ENCODE measurements around the gene SIM1. TPM values are rescaled to one million over a fixed set of nuclear protein-coding genes. Genes with fewer than 3 reads are reported as not detected.

Gene SIM1
- total RNA-seq, 1 experiment from 2014 or later: not detected

DNA sequence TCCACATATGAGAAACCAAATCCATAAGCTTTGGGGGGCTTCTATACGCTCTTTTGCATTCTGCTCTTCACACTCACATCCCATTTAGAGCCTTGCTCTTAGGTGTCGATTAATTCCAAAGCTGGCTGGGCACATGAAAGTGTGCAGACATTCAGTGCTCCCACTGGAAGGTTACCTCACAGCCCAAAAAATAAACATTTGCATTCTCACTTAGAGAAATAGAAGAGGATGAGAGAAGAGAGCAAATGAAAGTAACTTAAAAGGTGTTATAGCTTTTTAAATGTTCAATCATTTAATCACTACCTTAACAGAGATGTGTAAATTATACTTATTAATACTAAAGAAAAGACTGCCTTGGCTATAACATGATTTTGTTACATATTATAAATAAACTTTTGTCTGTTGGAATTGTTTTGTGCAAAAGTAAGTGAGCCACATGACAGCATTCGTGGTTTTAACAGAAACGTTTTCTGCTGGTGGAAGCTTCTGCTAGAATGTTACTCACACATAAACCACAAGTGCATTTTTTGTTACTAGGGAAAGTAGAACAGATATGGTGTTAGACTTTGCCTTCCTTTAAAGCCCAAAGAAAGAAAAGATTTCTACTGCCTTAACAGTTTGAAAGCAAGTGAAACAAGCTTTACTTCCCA, 116.7 kb downstream of the SIM1 start:
- H3K9me3 ChIP-seq (ENCODE audit: control insufficient read depth, insufficient read depth, low read depth, low read length): no peaks in the 10 kb centered on the region
- no TSS peak for BruUV-seq (replicated peaks)
- POLR2A ChIA-PET: no interaction called here
- intact Hi-C loops (cut with micrococcal nuclease; ENCODE audit: unreplicated experiment) (no loop called here), in situ Hi-C loops (cut with HindIII; ENCODE audit: low pct_unique_long_range_greater_than_20kb, low sequenced_read_pairs) (no loop called here)
- no peak overlapping the region for H3K4me3 ChIP-seq (ENCODE audit: low read depth in 2 of 2, low read length in 2 of 2)
- H3K4me1 ChIP-seq (ENCODE audit: control insufficient read depth, insufficient read depth, low read length): no peaks in the 10 kb centered on the region
- ATAC-seq (no peak), DNase-seq (ENCODE audit: low read depth, low spot score) (no peak)
- no peaks in the 10 kb centered on the region for H3K36me3 ChIP-seq (ENCODE audit: control insufficient read depth, insufficient read depth, low read length)
- H3K27ac ChIP-seq (ENCODE audit: low read length): no peak overlapping the region
- H3K27me3 ChIP-seq (ENCODE audit: control insufficient read depth, insufficient read depth, low read length): no peaks in the 10 kb centered on the region
- TF ChIP-seq, protein P1, sequence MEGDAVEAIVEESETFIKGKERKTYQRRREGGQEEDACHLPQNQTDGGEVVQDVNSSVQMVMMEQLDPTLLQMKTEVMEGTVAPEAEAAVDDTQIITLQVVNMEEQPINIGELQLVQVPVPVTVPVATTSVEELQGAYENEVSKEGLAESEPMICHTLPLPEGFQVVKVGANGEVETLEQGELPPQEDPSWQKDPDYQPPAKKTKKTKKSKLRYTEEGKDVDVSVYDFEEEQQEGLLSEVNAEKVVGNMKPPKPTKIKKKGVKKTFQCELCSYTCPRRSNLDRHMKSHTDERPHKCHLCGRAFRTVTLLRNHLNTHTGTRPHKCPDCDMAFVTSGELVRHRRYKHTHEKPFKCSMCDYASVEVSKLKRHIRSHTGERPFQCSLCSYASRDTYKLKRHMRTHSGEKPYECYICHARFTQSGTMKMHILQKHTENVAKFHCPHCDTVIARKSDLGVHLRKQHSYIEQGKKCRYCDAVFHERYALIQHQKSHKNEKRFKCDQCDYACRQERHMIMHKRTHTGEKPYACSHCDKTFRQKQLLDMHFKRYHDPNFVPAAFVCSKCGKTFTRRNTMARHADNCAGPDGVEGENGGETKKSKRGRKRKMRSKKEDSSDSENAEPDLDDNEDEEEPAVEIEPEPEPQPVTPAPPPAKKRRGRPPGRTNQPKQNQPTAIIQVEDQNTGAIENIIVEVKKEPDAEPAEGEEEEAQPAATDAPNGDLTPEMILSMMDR (IDR thresholded peaks at IDR 0.05): no peak
- TF ChIP-seq SIN3A (IDR thresholded peaks at IDR 0.05; ENCODE audit: borderline replicate concordance, insufficient read depth, low read depth, low read length) (no peak), POLR2AphosphoS5 (IDR thresholded peaks at IDR 0.05; ENCODE audit: low read depth, low read length) (no peak), TCF7L2 (IDR thresholded peaks at IDR 0.05; ENCODE audit: low read depth, low read length) (no peak)
- TF ChIP-seq, protein P2, sequence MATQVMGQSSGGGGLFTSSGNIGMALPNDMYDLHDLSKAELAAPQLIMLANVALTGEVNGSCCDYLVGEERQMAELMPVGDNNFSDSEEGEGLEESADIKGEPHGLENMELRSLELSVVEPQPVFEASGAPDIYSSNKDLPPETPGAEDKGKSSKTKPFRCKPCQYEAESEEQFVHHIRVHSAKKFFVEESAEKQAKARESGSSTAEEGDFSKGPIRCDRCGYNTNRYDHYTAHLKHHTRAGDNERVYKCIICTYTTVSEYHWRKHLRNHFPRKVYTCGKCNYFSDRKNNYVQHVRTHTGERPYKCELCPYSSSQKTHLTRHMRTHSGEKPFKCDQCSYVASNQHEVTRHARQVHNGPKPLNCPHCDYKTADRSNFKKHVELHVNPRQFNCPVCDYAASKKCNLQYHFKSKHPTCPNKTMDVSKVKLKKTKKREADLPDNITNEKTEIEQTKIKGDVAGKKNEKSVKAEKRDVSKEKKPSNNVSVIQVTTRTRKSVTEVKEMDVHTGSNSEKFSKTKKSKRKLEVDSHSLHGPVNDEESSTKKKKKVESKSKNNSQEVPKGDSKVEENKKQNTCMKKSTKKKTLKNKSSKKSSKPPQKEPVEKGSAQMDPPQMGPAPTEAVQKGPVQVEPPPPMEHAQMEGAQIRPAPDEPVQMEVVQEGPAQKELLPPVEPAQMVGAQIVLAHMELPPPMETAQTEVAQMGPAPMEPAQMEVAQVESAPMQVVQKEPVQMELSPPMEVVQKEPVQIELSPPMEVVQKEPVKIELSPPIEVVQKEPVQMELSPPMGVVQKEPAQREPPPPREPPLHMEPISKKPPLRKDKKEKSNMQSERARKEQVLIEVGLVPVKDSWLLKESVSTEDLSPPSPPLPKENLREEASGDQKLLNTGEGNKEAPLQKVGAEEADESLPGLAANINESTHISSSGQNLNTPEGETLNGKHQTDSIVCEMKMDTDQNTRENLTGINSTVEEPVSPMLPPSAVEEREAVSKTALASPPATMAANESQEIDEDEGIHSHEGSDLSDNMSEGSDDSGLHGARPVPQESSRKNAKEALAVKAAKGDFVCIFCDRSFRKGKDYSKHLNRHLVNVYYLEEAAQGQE (IDR thresholded peaks at IDR 0.05; ENCODE audit: insufficient read depth in 1 of 2, low read depth in 2 of 2, low read length in 1 of 2): no peak
- CTCF ChIA-PET: no interaction called here

DNA sequence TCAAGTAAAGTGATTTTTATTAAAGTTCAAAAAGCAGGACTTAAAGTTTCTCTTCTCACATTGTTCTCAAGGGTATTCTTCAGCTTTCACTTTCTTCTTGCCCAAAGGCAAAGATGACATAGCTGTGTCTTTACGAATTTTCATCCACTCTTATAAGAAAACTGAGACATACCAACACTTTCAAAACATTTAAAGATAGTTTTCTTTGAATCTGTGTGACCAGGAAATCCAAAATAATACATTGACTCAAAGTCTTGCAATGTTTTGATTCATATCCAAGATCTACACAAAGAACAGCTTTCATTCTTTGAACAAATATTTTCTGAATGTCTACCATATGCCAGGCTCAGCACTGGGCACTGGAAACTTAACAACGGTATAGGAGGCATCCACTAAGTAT, 117.9 kb downstream of the SIM1 start:
- TF ChIP-seq TCF7L2 (IDR thresholded peaks at IDR 0.05; ENCODE audit: low read depth, low read length) (no peak), POLR2AphosphoS5 (IDR thresholded peaks at IDR 0.05; ENCODE audit: low read depth, low read length) (no peak), SIN3A (IDR thresholded peaks at IDR 0.05; ENCODE audit: borderline replicate concordance, insufficient read depth, low read depth, low read length) (no peak)
- TF ChIP-seq, protein P2 (IDR thresholded peaks at IDR 0.05; ENCODE audit: insufficient read depth in 1 of 2, low read depth in 2 of 2, low read length in 1 of 2): no peak
- TF ChIP-seq, protein P1 (IDR thresholded peaks at IDR 0.05): no peak
- Histone ChIP-seq H3K4me3 (ENCODE audit: low read depth in 2 of 2, low read length in 2 of 2) (no peak overlapping the region), H3K4me1 (ENCODE audit: control insufficient read depth, insufficient read depth, low read length) (no peaks in the 10 kb centered on the region), H3K9me3 (ENCODE audit: control insufficient read depth, insufficient read depth, low read depth, low read length) (no peaks in the 10 kb centered on the region), H3K36me3 (ENCODE audit: control insufficient read depth, insufficient read depth, low read length) (no peaks in the 10 kb centered on the region), H3K27me3 (ENCODE audit: control insufficient read depth, insufficient read depth, low read length) (no peaks in the 10 kb centered on the region), H3K27ac (ENCODE audit: low read length) (0 out of 2 replicates have a peak overlapping the region, but pooled peaks have one; percentile 37)
- no TSS peak for BruUV-seq (replicated peaks)
- POLR2A ChIA-PET: no interaction called here
- in situ Hi-C loops (cut with HindIII; ENCODE audit: low pct_unique_long_range_greater_than_20kb, low sequenced_read_pairs): no loop called here
- peak; percentile 36; the same call in 1 of the 2 replicates for ATAC-seq
- DNase-seq (ENCODE audit: low read depth, low spot score): no peak
- intact Hi-C loops (cut with micrococcal nuclease; ENCODE audit: unreplicated experiment): no loop called here
- CTCF ChIA-PET: no interaction called here

Measured in Panc1 (cell line).